ENCODE data around the gene TRIP4. TPM values are rescaled to one million over a fixed set of nuclear protein-coding genes. Genes with fewer than 3 reads are reported as not detected.
"Not testable (repeated sequence)": the region's sequence is repeated elsewhere in the genome, so short reads cannot be mapped to it uniquely, and the experiment has no call there.

The TRIP4 gene
- total RNA-seq, 3 donors from 2014 or later: 23.8 to 36.9 (median 28.2) TPM

DNA sequence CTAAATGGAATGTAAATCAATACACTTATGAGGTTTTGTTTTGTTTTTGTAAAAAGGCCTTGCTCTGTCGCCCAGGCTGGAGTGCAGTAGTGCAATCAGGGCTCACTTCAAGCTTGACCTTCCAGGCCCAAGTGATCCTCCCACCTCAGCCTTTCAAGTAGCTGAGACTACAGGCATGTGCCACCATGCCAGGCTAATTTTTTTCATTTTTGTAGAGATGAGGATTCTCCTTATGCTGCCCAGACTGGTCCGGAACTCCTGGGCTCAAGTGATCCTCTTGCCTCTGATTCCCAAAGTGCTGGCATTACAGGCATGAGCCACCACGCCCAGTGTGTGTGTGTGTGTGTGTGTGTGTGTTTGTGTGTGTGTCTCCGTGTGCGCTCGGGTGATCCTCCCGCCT is 1.3 kb upstream of the TRIP4 start:
- DNase-seq (peak in 1 of 3 donors; percentile 32), ATAC-seq (no peak)
- Histone ChIP-seq H3K4me3 (no peak overlapping the region), H3K36me3 (ENCODE audit: low read depth) (no peaks in the 10 kb centered on the region), H3K4me1 (ENCODE audit: low read depth) (peaks cover 7% of the 10 kb centered on the region), H3K9me3 (no peaks in the 10 kb centered on the region)
- TF ChIP-seq, protein P1, sequence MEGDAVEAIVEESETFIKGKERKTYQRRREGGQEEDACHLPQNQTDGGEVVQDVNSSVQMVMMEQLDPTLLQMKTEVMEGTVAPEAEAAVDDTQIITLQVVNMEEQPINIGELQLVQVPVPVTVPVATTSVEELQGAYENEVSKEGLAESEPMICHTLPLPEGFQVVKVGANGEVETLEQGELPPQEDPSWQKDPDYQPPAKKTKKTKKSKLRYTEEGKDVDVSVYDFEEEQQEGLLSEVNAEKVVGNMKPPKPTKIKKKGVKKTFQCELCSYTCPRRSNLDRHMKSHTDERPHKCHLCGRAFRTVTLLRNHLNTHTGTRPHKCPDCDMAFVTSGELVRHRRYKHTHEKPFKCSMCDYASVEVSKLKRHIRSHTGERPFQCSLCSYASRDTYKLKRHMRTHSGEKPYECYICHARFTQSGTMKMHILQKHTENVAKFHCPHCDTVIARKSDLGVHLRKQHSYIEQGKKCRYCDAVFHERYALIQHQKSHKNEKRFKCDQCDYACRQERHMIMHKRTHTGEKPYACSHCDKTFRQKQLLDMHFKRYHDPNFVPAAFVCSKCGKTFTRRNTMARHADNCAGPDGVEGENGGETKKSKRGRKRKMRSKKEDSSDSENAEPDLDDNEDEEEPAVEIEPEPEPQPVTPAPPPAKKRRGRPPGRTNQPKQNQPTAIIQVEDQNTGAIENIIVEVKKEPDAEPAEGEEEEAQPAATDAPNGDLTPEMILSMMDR (IDR thresholded peaks at IDR 0.05): no peak
- intact Hi-C loops (cut with DNase I, micrococcal nuclease): no loop called here

DNA sequence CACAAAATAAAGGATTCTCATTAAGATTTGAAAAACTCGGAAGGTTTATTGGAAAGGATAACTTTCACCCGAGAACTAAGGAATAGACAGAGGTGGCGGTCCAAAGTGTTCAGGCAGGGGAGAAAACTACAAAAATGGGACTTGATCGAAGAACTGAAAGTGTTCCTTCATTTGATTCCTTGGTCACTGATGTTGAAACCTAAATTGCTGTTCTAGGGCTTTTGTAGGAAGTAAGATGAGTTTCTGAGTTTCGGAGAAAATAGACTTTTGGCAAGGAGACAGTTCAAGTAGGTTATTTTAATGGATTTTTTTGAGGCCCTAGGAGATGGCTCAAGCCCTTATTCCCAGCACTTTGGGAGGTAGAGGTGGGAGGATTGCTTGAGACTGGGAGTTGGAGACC is 1.4 kb downstream of the TRIP4 start:
- H3K36me3 ChIP-seq (ENCODE audit: low read depth): no peaks in the 10 kb centered on the region
- TF ChIP-seq, protein P1 (IDR thresholded peaks at IDR 0.05): no peak
- no peaks in the 10 kb centered on the region for H3K9me3 ChIP-seq
- no peak for DNase-seq
- ATAC-seq: no peak
- intact Hi-C loops (cut with DNase I, micrococcal nuclease): no loop called here
- H3K4me1 ChIP-seq (ENCODE audit: low read depth): peaks cover 7% of the 10 kb centered on the region
- no peak overlapping the region for H3K4me3 ChIP-seq

GRCh38 chr15:64392471-64392870 is 4.8 kb downstream of the TRIP4 start:
- H3K36me3 ChIP-seq (ENCODE audit: low read depth); ATAC-seq; intact Hi-C loops (cut with DNase I, micrococcal nuclease); H3K9me3 ChIP-seq; H3K4me1 ChIP-seq (ENCODE audit: low read depth); DNase-seq; H3K4me3 ChIP-seq: not testable (repeated sequence)

- TF ChIP-seq, protein P1 (IDR thresholded peaks at IDR 0.05): no peak
- ATAC-seq (no peak), DNase-seq (no peak)
- intact Hi-C loops (cut with DNase I, micrococcal nuclease): no loop called here
- Histone ChIP-seq H3K4me1 (ENCODE audit: low read depth) (no peaks in the 10 kb centered on the region), H3K9me3 (no peaks in the 10 kb centered on the region), H3K4me3 (no peak overlapping the region), H3K36me3 (ENCODE audit: low read depth) (peaks cover 14% of the 10 kb centered on the region)
Observed at GRCh38 chr15:64396789-64397188, 9.2 kb downstream of the TRIP4 start.

GRCh38 chr15:64398575-64398974 is 10.9 kb downstream of the TRIP4 start:
- ATAC-seq (no peak), DNase-seq (no peak)
- H3K4me1 ChIP-seq (ENCODE audit: low read depth): no peaks in the 10 kb centered on the region
- no peaks in the 10 kb centered on the region for H3K9me3 ChIP-seq
- TF ChIP-seq, protein P1 (IDR thresholded peaks at IDR 0.05): no peak
- H3K4me3 ChIP-seq: no peak overlapping the region
- H3K36me3 ChIP-seq (ENCODE audit: low read depth): peaks cover 14% of the 10 kb centered on the region
- intact Hi-C loops (cut with DNase I, micrococcal nuclease): no loop called here

GRCh38 chr15:64400583-64400982 is 12.9 kb downstream of the TRIP4 start:
- no peaks in the 10 kb centered on the region for H3K4me1 ChIP-seq (ENCODE audit: low read depth)
- H3K4me3 ChIP-seq: no peak overlapping the region
- TF ChIP-seq, protein P1 (IDR thresholded peaks at IDR 0.05): no peak
- H3K36me3 ChIP-seq (ENCODE audit: low read depth): peaks cover 14% of the 10 kb centered on the region
- ATAC-seq: no peak
- no peaks in the 10 kb centered on the region for H3K9me3 ChIP-seq
- DNase-seq: no peak
- intact Hi-C loops (cut with DNase I, micrococcal nuclease): no loop called here
